Body of pancreas (tissue), 4 donors: ENCODE measurements around the gene PCDH9.

ENCODE experiments used
- POLR2A ChIP-seq, 3 donors: fragments of 450-650 bp; IDR thresholded peaks; one replicate each; pipeline ENCODE4 v1.6.1; 2016; ENCODE audit warnings: antibody characterized with exemption in 3 of 3, mild to moderate bottlenecking in 2 of 3
- TF ChIP-seq, protein P1 (sequence below), 7 experiments: fragments of 450-650 bp in 4 of 7; fragments of 200-600 bp in 3 of 7; sonication (generic) in 3 of 7; IDR thresholded peaks; one replicate each; pipeline ENCODE4 v1.5.1; 2016 to 2019; ENCODE audit warnings: antibody characterized with exemption in 7 of 7

GRCh38 chr13:66951426-66951825 lies 278.7 kb downstream of the PCDH9 start:
- TF ChIP-seq, protein P1, sequence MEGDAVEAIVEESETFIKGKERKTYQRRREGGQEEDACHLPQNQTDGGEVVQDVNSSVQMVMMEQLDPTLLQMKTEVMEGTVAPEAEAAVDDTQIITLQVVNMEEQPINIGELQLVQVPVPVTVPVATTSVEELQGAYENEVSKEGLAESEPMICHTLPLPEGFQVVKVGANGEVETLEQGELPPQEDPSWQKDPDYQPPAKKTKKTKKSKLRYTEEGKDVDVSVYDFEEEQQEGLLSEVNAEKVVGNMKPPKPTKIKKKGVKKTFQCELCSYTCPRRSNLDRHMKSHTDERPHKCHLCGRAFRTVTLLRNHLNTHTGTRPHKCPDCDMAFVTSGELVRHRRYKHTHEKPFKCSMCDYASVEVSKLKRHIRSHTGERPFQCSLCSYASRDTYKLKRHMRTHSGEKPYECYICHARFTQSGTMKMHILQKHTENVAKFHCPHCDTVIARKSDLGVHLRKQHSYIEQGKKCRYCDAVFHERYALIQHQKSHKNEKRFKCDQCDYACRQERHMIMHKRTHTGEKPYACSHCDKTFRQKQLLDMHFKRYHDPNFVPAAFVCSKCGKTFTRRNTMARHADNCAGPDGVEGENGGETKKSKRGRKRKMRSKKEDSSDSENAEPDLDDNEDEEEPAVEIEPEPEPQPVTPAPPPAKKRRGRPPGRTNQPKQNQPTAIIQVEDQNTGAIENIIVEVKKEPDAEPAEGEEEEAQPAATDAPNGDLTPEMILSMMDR (IDR thresholded peaks at IDR 0.05), result no peak
- TF ChIP-seq POLR2A (IDR thresholded peaks at IDR 0.05), result no peak
